Activated CD4-positive, alpha-beta T cell treated with anti-CD3 and anti-CD28 coated beads for 1 hour (primary cell): ENCODE data around the gene AFMID.
"Not testable (repeated sequence)": the region's sequence is repeated elsewhere in the genome, so short reads cannot be mapped to it uniquely, and the experiment has no call there.

ENCODE experiments used
- DNase-seq: peaks from one replicate; pipeline ENCODE4 v3.0.0-alpha.2; 2020

Gene AFMID

GRCh38 chr17:78240012-78240655 lies 53.0 kb downstream of the AFMID start:
- no peak for DNase-seq

GRCh38 chr17:78240839-78241238 lies 53.7 kb downstream of the AFMID start:
- no peak for DNase-seq

- DNase-seq: no peak
Measured at GRCh38 chr17:78241277-78242023, 54.3 kb downstream of the AFMID start.

GRCh38 chr17:78242024-78242742 lies 55.0 kb downstream of the AFMID start:
- no peak for DNase-seq

- no peak for DNase-seq
Measured at GRCh38 chr17:78247304-78247703, 60.1 kb downstream of the AFMID start.

- DNase-seq: no peak
Measured at GRCh38 chr17:78248051-78248914, 61.1 kb downstream of the AFMID start.

- no peak for DNase-seq
Measured at GRCh38 chr17:78249074-78249817, 62.1 kb downstream of the AFMID start.

GRCh38 chr17:78249818-78250806 lies 63.0 kb downstream of the AFMID start:
- no peak for DNase-seq

GRCh38 chr17:78250891-78251772 lies 64.0 kb downstream of the AFMID start:
- peak; percentile 75 for DNase-seq

- no peak for DNase-seq
Measured at GRCh38 chr17:78251773-78252103, 64.6 kb downstream of the AFMID start.

GRCh38 chr17:78252111-78252634 lies 65.0 kb downstream of the AFMID start:
- DNase-seq: peak; percentile 52

- DNase-seq: no peak
Measured at GRCh38 chr17:78252701-78253635, 65.8 kb downstream of the AFMID start.

GRCh38 chr17:78253636-78253945 lies 66.4 kb downstream of the AFMID start:
- DNase-seq: not testable (repeated sequence)

- peak; percentile 75 for DNase-seq
Measured at GRCh38 chr17:78253946-78254672, 66.9 kb downstream of the AFMID start.

GRCh38 chr17:78255029-78255656 lies 68.0 kb downstream of the AFMID start:
- DNase-seq: no peak

GRCh38 chr17:78255953-78256706 lies 69.0 kb downstream of the AFMID start:
- DNase-seq: no peak
